CD4-positive, CD25-positive, alpha-beta regulatory T cell (primary cell): ENCODE data around the gene SORCS2. TPM values are rescaled to one million over a fixed set of nuclear protein-coding genes. Genes with fewer than 3 reads are reported as not detected.

Experiments used
- ATAC-seq, 2 donors: fragments of 150-1000 bp; cut with Tn5 transposase; one replicate each; pipeline ENCODE4 v1.10.0; 2021; ENCODE audit warnings: low read depth in 2 of 2, moderate number of reproducible peaks in 2 of 2, moderate library complexity in 1 of 2
- DNase-seq, 3 donors: peaks; one replicate each; pipeline versions ENCODE4 v3.0.0 to v3.0.0-alpha.2; 2012 to 2022; ENCODE audit warnings: mixed read lengths in 1 of 3
- H3K27ac ChIP-seq: one replicate; pipeline ENCODE4 v1.7.0; 2013; ENCODE audit warnings: mild to moderate bottlenecking, low read length; ENCODE audit not compliant: insufficient read depth, poor library complexity, severe bottlenecking
- H3K27me3 ChIP-seq: one replicate; pipeline ENCODE4 v1.7.0; 2013; ENCODE audit warnings: low read length; ENCODE audit not compliant: control insufficient read depth, insufficient read depth
- H3K36me3 ChIP-seq: one replicate; pipeline ENCODE4 v1.7.0; 2013; ENCODE audit warnings: mild to moderate bottlenecking, low read length, moderate library complexity; ENCODE audit not compliant: control insufficient read depth, insufficient read depth
- H3K4me1 ChIP-seq: 2 replicates; pipeline ENCODE4 v1.7.0; 2013; ENCODE audit warnings: mild to moderate bottlenecking, low read length; ENCODE audit not compliant: insufficient read depth, control insufficient read depth, poor library complexity, severe bottlenecking
- H3K4me3 ChIP-seq: one replicate; pipeline ENCODE4 v1.7.0; 2013; ENCODE audit warnings: low read depth, mild to moderate bottlenecking, low read length, moderate library complexity
- H3K9me3 ChIP-seq, 2 experiments: 1 replicate in 1 of 2; 2 replicates in 1 of 2; pipeline ENCODE4 v1.7.0; 2013; ENCODE audit warnings: low read length in 2 of 2, mild to moderate bottlenecking in 1 of 2, moderate library complexity in 1 of 2; ENCODE audit not compliant: control insufficient read depth in 2 of 2
- H3K27ac Mint-ChIP-seq, 3 donors: one replicate each; pipeline ENCODE4 v1.8.0; 2020 to 2022; ENCODE audit warnings: mild to moderate bottlenecking in 3 of 3, mixed read lengths in 3 of 3, moderate library complexity in 2 of 3
- H3K27me3 Mint-ChIP-seq: one replicate; pipeline ENCODE4 v1.8.0; 2022; ENCODE audit warnings: mild to moderate bottlenecking, mixed read lengths
- H3K36me3 Mint-ChIP-seq: one replicate; pipeline ENCODE4 v1.8.0; 2020; ENCODE audit warnings: mixed read lengths
- H3K4me1 Mint-ChIP-seq, 4 donors: one replicate each; pipeline ENCODE4 v1.8.0; 2020 to 2022; ENCODE audit warnings: mixed read lengths in 4 of 4, mild to moderate bottlenecking in 1 of 4
- H3K4me3 Mint-ChIP-seq, 4 donors: one replicate each; pipeline ENCODE4 v1.8.0; 2020 to 2022; ENCODE audit warnings: mild to moderate bottlenecking in 4 of 4, mixed read lengths in 4 of 4, moderate library complexity in 3 of 4
- H3K9me3 Mint-ChIP-seq, 7 donors: one replicate each; pipeline ENCODE4 v1.8.0; 2020 to 2022; ENCODE audit warnings: mixed read lengths in 7 of 7, mild to moderate bottlenecking in 3 of 7, moderate library complexity in 2 of 7
- polyA plus RNA-seq, 4 donors: library from polyadenylated mRNA; unstranded; fragments of 300-500 nt; fragmentation: Illumina TruSeq; gene quantifications; one replicate each; pipeline ENCODE4 v1.2.3, GENCODE V29; 2021
- total RNA-seq: library from RNA; stranded (reverse); gene quantifications from one replicate; pipeline ENCODE4 v1.2.3, GENCODE V29; 2022

Gene SORCS2
- total RNA-seq (not detected), polyA plus RNA-seq (not detected)

- H3K36me3 ChIP-seq: no peaks in the 10 kb centered on the region
- H3K9me3 Mint-ChIP-seq: peaks cover 0 to 4% (median 0%) of the 10 kb centered on the region in 7 donors
- DNase-seq (peak in 2 of 3 donors; percentile 14 to 30), ATAC-seq (peak; percentile 37 to 40)
- H3K9me3 ChIP-seq: no peaks in the 10 kb centered on the region
- H3K27me3 Mint-ChIP-seq: peaks cover 58% of the 10 kb centered on the region
- no peak within 1 kb of the TSS for H3K27ac ChIP-seq
- peaks cover 4% of the 10 kb centered on the region for H3K27me3 ChIP-seq
- H3K4me1 Mint-ChIP-seq: peaks cover 0 to 2% (median 0%) of the 10 kb centered on the region in 4 donors
- no peak within 1 kb of the TSS for H3K27ac Mint-ChIP-seq
- peaks cover 6% of the 10 kb centered on the region for H3K4me1 ChIP-seq
- H3K4me3 Mint-ChIP-seq: peak within 1 kb of the TSS in 2 of 4 donors; percentile 41 to 66
- no peak within 1 kb of the TSS for H3K4me3 ChIP-seq
- H3K36me3 Mint-ChIP-seq: no peaks in the 10 kb centered on the region
Observed at GRCh38 chr4:7192252-7193029, at the start of gene SORCS2. Gene SORCS2, plus strand, starts transcription at chr4:7192538.

DNA sequence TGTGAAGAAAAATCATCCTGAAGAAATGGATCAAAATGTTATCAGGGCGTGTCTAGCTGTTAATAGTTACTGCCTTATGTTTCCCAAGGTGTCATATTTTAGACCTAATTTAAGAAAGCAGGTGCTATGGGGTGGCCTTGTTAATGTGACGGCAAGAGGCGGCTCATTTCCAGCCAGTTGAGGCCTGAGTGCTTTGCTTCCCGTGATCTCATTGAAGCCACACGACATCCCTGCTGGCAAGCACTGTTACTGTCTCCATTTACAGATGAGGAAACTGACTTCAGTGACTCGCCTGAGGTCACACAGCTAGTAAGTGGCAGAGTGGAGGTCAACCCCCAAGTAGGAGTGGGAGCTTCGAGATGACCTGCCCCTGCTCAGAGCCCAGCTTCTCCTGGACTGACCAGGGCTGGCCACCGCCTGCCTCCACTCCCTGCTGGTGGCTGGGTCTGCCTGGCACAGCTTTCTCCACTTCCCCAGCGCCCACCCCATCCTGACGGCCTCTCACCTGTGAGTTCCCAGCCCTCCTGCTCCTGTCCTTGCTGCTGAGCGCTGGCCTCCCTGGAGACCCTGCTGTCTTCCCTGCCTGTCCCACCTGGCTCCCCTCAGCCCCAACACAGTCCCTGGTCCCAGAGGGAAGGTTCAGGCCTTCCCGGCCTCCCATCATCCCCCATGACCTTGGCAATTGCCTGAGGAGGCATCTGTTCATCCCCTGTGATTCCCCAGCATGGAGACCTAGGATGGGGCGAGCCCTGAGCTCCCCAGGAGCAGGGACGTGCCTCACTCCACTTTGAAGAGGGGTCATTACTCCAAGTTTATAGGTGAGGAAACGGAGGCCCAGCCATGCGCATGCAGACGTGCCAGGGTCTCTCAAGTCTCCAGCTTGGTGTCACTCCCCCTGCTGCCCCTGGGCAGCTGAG, 47.7 kb upstream of the SORCS2 start:
- Histone ChIP-seq H3K27ac (no peak overlapping the region), H3K9me3 (no peaks in the 10 kb centered on the region), H3K27me3 (no peaks in the 10 kb centered on the region), H3K4me1 (no peaks in the 10 kb centered on the region), H3K36me3 (no peaks in the 10 kb centered on the region), H3K4me3 (no peak overlapping the region)
- ATAC-seq (no peak), DNase-seq (no peak)
- Mint-ChIP-seq H3K27me3 (peaks cover 12% of the 10 kb centered on the region), H3K4me3 (no peak overlapping the region), H3K4me1 (no peaks in the 10 kb centered on the region), H3K27ac (no peak overlapping the region), H3K36me3 (no peaks in the 10 kb centered on the region), H3K9me3 (no peaks in the 10 kb centered on the region)

DNA sequence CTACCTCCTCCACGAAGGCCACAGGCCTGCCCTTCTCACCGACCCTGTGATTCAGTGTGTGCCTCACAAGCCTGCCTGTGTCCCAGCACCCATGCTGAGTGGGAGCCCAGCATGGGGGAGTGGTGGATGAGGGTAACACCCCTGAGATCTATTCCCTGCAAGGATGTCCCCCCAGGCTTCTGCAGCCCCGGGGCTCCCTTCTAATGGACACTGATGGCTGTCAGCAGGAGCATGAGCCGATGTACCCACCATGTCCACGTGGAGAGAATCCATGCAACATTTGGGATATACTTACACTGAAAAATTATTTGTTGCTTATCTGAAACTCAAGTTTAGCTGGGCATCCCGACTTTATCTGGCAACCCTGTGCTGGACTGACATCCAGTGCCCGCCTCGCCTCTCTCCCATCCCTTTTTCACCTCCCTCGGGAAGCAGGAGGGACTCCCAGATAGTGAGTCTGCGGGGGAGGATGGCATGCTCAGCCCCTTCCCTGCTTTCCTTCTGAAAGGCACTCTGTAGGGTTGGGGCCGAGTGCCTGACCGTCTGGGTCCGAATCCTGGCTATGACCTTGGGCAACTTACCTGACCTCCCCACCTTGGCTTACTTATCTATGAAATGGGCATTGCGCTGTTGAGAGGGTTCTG, 46.9 kb upstream of the SORCS2 start:
- Histone ChIP-seq H3K27ac (no peak overlapping the region), H3K4me3 (no peak overlapping the region), H3K27me3 (no peaks in the 10 kb centered on the region), H3K9me3 (no peaks in the 10 kb centered on the region), H3K36me3 (no peaks in the 10 kb centered on the region), H3K4me1 (no peaks in the 10 kb centered on the region)
- Mint-ChIP-seq H3K27ac (no peak overlapping the region), H3K36me3 (no peaks in the 10 kb centered on the region), H3K27me3 (peaks cover 7% of the 10 kb centered on the region), H3K9me3 (no peaks in the 10 kb centered on the region), H3K4me1 (no peaks in the 10 kb centered on the region), H3K4me3 (no peak overlapping the region)
- ATAC-seq: no peak
- DNase-seq: no peak

GRCh38 chr4:7146059-7146785, 46.1 kb upstream of the SORCS2 start:
- H3K36me3 Mint-ChIP-seq: no peaks in the 10 kb centered on the region
- ATAC-seq (no peak), DNase-seq (no peak)
- no peaks in the 10 kb centered on the region for H3K4me1 ChIP-seq
- no peaks in the 10 kb centered on the region for H3K9me3 ChIP-seq
- no peaks in the 10 kb centered on the region for H3K36me3 ChIP-seq
- no peak overlapping the region for H3K4me3 ChIP-seq
- no peaks in the 10 kb centered on the region for H3K4me1 Mint-ChIP-seq
- H3K27ac Mint-ChIP-seq: no peak overlapping the region
- no peaks in the 10 kb centered on the region for H3K9me3 Mint-ChIP-seq
- H3K27me3 Mint-ChIP-seq: peaks cover 7% of the 10 kb centered on the region
- H3K27ac ChIP-seq: no peak overlapping the region
- no peak overlapping the region for H3K4me3 Mint-ChIP-seq
- no peaks in the 10 kb centered on the region for H3K27me3 ChIP-seq

DNA sequence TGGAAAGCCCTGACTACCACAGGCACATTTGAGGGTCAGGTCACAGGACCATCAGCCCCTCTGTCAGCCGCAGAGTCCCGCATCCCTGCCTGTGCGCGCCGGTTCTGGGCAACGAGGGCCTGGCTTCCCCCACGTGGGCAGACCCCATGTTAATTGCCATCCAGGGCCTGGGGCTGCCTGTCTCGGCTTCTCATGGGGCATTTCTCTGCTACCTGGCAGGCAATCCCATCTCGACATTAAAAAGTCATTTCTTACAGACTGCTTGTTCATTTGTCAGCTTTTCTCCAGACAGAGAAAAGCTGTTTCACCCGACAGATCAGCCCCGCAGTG, 45.6 kb upstream of the SORCS2 start:
- Histone ChIP-seq H3K27ac (no peak overlapping the region), H3K36me3 (no peaks in the 10 kb centered on the region), H3K9me3 (no peaks in the 10 kb centered on the region), H3K27me3 (no peaks in the 10 kb centered on the region), H3K4me1 (no peaks in the 10 kb centered on the region), H3K4me3 (no peak overlapping the region)
- H3K36me3 Mint-ChIP-seq: no peaks in the 10 kb centered on the region
- H3K27ac Mint-ChIP-seq: no peak overlapping the region
- no peak overlapping the region for H3K4me3 Mint-ChIP-seq
- ATAC-seq (no peak), DNase-seq (no peak)
- H3K9me3 Mint-ChIP-seq: no peaks in the 10 kb centered on the region
- H3K27me3 Mint-ChIP-seq: peaks cover 7% of the 10 kb centered on the region
- no peaks in the 10 kb centered on the region for H3K4me1 Mint-ChIP-seq

DNA sequence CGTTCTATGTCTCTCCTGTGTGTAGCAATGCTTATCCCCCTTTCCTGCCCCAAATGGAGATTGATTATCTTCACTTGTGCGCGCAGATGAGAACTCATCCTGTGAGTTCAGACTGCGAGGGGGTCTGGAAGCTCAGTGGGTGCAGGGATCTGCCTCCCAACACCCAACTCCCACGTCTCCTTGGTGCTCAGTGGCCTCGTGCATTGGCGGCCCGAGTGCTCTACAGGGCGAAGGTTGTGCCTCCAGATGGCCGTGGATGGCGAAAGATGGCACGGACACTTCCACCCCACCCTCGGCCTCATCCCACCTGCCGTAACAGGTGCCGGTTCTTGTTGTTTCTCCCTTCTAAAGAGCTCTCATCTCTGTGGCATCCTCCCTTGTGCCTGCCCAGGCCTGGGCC, 45.1 kb upstream of the SORCS2 start:
- Mint-ChIP-seq H3K27ac (no peak overlapping the region), H3K4me1 (no peaks in the 10 kb centered on the region), H3K9me3 (no peaks in the 10 kb centered on the region), H3K4me3 (no peak overlapping the region), H3K36me3 (no peaks in the 10 kb centered on the region), H3K27me3 (peaks cover 7% of the 10 kb centered on the region)
- no peak overlapping the region for H3K27ac ChIP-seq
- H3K4me1 ChIP-seq: no peaks in the 10 kb centered on the region
- no peaks in the 10 kb centered on the region for H3K27me3 ChIP-seq
- DNase-seq: no peak
- no peaks in the 10 kb centered on the region for H3K9me3 ChIP-seq
- no peak overlapping the region for H3K4me3 ChIP-seq
- H3K36me3 ChIP-seq: no peaks in the 10 kb centered on the region
- no peak for ATAC-seq

- Mint-ChIP-seq H3K9me3 (no peaks in the 10 kb centered on the region), H3K27ac (no peak overlapping the region), H3K36me3 (no peaks in the 10 kb centered on the region), H3K4me1 (no peaks in the 10 kb centered on the region), H3K4me3 (no peak overlapping the region), H3K27me3 (peaks cover 11% of the 10 kb centered on the region)
- DNase-seq (no peak), ATAC-seq (no peak)
- no peaks in the 10 kb centered on the region for H3K27me3 ChIP-seq
- H3K36me3 ChIP-seq: no peaks in the 10 kb centered on the region
- no peak overlapping the region for H3K4me3 ChIP-seq
- H3K27ac ChIP-seq: no peak overlapping the region
- no peaks in the 10 kb centered on the region for H3K9me3 ChIP-seq
- no peaks in the 10 kb centered on the region for H3K4me1 ChIP-seq
Observed at GRCh38 chr4:7147661-7148310, 44.6 kb upstream of the SORCS2 start.
